ENCODE results near the gene TPD52L2.
"Not testable (repeated sequence)": the region's sequence is repeated elsewhere in the genome, so short reads cannot be mapped to it uniquely, and the experiment has no call there.

Gene TPD52L2

DNA sequence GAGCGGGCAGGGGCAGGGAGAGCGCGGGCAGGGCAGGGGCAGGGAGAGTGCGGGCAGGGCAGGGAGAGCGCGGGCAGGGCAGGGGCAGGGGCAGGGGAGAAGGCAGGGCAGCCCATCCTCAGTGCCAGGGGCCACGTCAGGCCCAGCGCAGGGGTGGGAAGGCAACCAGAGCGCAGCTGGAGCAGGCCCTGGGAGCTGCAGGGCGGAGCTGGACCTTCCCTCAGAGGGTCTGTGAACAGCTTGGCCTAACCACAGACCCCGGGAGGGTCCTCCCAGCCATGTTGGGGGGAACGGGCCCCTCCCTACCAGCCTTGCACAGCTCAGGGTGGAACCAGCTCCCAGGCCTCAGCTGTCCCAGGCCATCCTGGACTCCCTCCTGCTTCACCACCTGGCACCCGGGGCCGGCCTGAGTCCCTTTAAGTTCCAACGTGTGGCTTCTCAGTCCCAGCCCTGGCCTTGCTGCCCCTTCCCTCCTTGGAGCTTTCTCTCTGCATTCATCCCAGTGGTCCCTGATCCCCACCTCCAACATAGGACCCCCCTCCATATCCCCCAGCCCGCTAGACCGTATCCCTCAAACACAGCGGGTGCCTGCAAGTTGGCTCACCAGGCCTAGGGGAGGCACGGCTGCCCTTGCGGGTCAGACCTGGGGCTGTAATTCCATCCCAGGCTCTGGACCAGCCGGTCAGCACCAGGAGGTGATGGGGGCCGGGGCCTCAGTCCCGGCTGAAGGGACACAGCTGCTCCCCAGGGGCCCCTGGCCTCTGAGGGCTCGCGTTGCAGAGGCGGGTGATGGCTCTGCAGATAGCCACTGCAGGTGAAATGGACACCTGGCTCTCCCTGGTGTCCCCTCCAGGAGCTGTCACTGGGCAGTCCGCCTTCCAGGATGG, 28.4 kb upstream of the TPD52L2 start:
- DNase-seq, result no peak

DNA sequence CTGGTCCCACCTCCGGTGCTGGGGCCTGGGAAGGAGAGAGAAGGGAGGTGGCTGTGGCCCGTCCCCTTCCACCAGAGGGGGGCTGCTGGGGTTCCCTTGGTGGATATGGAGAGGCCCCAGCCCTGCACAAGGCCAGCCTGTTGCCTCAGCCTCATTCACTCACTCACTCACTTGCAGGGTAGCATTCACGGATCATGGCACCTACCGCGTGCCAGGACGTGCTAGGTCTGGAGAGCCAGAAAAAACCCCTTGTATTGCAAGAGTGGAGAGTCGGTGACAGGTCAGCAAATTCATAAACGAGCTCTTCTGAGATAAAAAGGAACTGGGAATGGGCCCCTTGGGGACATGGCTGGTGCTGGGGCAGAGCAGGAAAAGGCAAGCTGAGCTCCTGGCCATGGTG, 27.6 kb upstream of the TPD52L2 start:
- no peak for DNase-seq

DNA sequence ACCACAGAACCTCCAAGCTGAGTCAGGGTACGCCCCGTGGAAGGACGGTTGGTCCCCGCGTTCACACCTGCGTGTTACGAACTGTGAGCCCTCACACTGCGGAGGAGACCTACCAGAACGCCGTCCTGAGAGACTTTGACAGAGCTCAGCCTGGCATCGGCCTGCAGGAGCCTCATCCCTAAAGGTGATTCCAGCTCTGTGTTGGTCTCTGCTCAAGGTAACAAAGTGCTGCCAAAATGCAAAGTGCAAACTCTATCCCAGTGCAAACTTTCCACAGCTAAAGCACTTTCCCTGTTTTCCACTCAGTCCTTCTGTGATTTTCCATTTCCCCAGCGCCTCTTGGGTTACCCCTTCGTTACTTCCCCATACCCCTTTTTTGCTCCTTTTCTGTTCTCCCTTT, 25.4 kb upstream of the TPD52L2 start:
- DNase-seq, result no peak

DNA sequence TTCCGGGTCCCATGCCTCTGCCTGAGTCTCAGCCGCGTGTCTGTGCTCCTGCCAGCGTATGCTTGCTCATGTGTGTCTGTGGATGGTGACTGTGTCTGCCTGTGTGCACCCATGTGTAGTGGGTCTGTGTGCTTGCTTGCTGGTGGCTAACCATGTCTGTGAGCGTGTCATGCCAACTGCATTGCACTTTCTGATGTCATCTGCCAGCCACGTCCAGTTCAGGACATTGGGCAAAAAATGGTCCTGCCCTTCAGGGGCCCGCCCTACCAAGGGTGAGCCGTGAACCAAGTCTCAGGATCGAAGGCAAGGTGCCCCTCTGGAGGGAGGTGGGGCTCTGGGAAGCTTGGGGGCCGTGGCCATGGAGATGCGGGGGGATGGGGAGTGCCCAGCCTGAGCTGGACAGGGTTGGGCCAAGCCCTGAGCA, 24.7 kb upstream of the TPD52L2 start:
- DNase-seq, result no peak

DNA sequence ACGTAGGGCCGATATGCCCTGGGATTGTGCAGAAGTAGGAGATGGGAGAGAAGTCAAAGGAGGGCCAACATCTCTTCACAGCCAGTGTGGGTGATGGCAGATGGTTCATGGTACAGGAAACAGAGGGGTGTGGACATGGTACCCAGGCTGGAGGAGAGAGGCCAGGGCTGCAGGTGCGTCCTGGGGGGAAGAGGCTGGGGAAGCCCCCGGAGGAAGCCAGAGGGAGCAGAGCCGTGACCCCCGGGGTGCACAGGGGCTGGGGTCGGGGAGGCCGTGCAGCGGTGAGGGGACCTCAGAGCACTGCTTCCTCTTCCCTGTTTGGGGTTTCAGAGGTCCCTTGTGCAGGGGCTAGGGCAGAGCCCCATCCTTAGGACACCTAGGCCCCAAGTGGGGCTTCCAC, 22.8 kb upstream of the TPD52L2 start:
- DNase-seq, result no peak

DNA sequence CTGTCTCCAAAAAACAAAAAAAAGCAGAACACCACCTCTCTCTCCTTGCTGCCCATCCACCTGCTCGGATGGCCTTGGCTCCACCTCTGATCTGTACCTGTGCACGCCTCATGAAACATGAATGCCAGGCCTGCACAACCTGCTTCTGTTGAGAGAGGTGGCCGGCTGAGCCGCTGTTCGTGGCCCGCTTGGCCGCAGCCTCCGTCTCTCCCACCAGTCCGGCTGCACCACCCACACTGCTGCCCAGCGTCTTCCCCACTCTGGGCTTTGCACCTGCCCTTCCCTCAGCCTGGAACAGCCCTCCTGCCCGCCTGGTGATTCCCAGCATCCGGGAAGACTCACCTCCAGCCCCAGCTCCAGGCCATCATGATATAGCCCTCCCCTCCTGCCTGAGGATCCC, 21.8 kb upstream of the TPD52L2 start:
- DNase-seq, result no peak

DNA sequence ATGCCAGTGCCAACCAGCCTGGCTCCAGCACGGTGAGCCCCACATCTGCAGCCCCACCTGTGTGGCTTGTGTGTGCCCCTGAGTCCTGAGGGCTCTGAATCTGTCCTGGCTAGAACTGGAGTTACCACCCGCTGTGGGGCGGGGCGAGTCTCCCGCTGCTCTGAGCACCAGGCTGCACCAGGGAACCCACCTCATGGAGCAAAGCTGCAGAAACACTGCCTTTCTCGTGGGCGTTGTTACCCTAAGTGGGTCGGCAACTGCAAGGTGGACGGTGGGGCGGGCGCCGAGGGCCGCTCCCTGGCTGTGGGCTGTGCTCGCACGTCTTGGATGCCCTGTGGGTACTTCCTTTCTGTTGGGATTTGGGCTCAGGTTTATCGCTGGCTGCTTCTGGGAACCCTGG, 21.3 kb upstream of the TPD52L2 start:
- DNase-seq, result no peak

DNA sequence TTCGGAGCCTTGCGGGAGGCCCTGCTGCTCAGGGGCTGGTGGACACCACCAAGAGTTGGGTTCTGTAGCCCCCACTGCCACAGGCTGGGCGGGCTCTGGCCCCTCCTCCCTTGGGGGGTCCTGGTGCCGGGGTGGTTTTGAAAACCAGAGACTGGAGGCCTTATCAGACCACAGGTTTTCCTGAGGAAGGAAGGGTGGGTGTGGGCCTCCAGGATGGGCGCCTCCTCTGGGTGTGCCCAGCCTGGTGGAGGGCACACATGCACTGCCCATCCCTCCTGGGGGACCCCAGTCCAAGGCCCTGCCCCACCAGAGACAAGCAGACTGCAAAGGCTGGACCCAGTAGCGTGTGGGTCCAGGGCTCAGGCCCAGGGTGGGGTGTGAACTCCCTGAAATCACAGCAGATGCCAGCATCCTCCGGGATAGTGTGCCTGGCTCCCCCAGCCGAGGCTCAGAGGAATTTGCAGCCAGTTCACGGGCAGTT, 20.5 kb upstream of the TPD52L2 start:
- no peak for DNase-seq

DNA sequence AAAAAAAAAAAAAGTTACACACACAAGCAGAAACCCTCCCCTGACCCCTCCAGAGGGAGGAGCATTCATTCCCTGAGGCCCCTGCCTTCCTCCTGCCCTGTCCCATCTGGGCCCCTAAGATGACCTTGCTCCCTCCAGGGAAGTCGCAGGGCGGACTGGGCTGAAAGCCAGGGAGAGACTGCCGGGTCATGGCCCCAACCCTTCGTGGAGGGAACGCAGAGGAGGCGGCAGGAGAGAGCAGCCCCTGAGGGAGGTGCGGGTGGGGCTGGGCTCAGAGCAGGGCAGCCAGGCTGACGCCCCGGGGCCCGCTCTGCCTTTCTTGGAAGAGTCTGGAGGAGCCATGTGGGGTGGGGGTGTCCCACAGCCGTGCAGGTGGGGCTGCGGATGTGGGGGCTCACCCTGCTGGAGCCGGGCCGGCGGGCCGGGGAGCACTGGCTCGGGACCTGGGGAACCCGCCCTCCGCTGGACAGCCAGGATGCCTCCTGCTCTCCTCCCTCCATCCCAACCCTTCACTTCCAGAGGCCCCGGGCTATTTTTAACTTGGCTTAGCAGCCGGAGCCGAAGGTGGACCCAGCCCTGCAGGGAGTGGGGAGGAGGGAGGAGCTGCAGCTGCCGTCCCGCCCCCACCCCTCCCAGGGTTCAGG, 18.8 kb upstream of the TPD52L2 start:
- DNase-seq, result no peak

DNA sequence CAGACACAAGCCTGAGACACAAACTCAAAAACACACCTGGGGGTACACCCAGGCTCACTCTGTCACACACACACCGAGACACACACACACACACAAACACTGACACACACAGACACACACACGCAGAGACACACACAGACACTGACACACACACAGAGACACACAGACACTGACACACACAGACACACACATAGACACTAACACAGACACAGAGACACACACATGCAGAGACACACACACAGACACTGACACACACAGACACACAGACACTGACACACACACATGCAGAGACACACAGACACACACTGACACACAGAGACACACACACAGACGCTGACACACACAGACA, 18.2 kb upstream of the TPD52L2 start:
- no peak for DNase-seq

DNA sequence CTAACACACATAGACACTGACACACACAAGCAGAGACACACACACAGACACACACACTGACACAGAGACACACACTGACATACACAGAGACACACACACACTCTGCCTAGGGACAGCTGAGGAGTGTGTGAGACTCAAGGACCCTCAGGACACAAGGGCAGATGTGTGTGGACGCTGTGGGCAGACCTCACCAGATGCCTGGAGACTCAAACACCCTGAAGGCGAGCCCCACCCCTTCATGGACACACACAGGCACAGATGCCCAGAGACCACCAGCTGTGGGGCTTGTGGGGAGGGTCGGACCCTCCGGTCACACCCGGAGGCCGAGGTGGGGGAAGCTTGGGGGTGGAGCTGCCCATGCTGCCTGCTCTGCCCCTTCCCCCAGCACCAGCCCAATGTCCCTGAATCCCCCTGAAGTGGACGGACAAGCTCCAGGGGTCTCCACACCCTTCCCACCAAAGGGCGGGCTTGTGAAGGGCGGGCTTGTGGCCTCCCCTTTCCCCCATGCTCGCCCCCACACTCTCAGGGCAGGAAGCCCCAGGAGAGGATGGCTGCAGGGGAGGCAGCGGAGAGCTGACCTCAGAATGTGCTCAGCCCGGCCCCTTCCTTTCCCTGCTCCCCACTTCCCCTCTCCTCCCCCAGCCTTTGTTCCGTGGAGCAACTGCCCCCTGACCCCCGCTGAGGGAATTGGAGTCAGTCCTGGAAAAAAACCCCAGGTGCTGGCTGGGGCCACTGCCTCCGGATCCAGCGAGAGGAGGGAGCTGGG, 17.6 kb upstream of the TPD52L2 start:
- DNase-seq, result no peak

DNA sequence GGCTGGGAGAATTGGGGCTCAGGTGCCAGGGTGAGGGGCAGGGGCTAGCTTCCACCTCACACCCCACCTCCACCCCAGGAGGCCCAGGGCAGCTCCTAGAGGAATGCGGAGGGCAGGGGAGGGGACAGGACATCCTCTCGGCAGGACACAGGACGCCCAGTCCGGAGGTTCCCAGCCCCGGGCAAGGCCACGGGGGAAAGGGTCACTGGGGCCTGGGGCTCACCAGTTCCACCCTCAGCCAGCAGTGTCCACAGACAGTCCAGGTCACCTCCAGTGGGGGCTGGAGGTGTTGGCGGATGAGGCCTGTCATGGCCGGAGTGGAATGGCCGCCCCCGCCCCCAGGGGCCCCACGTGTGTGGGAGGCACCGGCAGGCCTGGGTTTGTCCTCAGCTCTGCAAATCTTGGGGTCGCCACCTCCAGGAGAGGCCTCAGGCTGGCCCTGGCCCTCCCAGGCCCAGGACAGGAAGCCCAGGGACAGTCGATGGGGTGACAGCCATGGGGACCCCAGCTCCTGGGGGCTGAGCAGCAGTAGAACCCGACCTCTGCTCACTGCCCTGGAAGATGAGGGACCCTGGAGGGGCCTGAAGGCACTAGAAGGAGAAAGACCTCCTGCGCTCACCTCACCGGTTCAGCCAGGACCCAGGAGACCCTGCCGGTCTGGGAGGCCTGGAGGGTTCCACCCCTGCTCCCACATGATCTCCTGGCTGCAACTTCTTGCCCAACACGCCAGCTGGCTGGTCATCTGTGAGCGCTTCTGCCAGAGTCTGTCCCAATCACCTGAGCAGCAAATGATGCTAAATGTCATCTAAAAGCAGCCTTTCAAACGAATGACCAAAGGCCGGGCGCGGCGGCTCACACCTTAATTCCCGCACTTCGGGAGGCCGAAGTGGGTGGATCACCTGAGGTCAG, 16.8 kb upstream of the TPD52L2 start:
- DNase-seq, result no peak

DNA sequence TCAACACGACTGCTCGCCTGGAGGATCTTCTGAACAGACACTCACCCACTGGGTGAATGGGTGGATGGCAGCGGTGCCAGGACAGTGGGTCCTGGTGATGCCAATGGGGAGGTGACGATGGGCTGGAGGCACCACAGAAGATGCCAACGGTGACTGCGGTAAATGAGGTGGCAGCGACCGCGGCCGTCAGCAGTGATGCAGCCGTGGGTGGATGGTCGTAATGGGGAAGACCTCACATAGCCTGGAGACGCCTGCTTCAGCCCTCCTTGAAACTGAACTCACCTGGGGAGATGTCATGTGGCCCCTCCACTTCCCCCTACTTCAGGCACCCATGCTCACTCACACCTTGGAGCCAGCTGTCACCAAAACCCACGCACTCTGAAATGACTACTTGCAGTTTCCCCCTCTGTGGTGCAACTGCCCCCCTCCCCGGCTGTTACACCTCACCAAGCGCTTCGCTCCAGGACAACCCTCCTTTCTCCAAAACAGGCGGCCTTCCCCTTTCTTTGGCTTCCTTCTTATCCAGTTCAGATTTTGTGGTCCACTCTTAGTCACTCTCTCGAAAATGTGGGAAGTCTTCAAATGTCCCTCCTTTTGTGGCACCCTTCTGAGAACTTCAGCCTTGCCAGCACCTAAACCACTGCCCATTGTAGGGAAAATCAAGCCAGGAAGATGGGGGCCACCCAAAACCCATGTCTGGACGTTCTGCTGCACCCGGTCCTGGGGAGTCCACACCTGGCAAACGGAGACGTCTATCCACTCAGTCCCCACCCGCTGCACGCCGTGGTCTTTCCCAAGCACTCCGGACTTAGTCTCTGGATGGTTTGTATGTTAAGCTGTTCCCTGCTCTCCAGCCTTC, 14.2 kb upstream of the TPD52L2 start:
- DNase-seq, result no peak

DNA sequence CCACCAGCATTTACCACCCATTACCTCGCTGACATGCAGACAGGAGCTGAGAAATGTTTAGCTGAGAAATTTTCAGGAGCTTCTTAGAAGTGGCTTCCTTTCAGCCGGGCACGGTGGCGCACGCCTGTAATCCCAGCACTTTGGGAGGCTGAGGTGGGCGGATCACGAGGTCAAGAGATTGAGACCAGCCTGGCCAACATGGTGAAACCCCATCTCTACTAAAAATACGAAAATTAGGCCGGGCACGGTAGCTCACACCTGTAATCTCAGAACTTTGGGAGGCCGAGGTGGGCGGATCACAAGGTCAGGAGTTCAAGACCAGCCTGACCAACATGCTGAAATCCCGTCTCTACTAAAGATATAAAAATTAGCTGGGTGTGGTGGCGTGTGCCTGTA, 13.5 kb upstream of the TPD52L2 start:
- not testable (repeated sequence) for DNase-seq

DNA sequence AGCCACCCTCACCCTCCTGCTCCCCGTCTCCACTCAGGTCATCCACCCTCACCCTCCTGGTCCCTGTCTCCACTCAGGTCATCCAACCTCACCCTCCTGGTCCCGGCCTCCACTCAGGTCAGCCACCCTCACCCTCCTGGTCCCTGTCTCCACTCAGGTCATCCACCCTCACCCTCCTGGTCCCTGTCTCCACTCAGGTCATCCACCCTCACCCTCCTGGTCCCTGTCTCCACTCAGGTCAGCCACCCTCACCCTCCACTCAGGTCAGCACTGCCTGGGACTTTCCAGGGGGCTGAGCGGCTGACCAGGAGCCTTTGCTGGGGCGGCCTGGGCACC, 11.4 kb upstream of the TPD52L2 start:
- not testable (repeated sequence) for DNase-seq

DNA sequence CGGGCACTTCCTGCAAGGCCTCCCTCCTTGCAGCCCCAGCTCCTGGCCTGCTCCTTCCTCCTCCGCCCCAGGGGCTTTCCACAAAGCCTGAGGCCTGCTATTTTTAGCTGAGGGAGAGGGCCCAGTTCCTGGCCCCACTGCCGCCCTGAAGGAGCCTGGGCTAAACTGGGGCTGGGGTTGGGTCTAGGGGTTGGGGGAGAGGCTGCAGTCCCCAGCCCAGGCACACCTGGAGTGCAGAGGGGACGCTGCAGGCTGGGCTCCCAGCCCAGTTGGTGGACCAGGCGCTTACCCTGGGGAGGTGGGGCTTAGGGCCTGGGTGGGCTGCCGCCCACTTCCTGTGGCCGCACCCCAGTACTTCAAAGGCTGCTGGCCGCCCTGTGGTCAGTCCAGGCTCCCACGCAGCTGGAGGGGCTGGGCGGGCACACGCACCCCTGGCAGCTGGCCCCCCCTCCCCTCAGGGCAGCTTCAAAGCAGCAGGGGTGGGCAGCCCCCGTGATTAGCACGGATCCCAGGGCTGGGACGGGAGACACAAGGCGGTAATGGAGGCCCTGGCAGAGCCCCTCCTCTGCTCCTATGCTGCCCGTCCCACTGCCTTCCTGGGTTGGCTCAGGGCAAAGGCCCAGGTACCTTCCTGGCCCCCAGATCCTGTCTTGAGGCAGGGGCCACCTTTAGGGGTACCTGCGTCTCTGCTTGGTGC, 10.9 kb upstream of the TPD52L2 start:
- no peak for DNase-seq

DNA sequence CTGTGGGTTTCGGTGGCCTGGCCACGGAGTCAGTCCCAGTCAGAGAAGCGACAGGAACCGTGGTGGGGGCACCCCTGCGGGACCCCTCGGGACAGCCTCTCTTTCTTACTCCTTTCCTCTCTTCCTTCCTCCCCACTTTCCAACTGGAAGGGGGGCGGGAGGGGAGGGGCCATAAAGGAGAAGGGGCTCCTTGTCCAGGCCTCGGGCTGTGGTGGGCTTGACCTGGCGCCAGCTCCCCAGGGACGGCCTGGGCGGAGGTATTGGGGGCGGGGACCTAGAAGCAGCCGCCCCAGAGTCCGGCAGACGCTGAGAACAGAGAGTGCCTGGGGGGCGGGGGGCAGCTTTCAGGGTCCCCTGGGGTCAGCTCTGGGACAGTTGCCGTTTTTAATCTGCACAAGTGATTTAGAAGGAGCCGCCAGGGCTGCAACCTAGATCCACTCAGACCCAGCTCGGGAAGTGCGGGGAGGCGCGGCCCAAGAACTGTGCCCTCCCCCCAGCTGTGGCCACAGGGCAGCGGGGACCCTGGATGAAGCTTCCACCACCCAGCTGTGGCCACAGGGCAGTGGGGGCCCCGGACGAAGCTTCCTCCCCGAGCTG, 10.2 kb upstream of the TPD52L2 start:
- no peak for DNase-seq

DNA sequence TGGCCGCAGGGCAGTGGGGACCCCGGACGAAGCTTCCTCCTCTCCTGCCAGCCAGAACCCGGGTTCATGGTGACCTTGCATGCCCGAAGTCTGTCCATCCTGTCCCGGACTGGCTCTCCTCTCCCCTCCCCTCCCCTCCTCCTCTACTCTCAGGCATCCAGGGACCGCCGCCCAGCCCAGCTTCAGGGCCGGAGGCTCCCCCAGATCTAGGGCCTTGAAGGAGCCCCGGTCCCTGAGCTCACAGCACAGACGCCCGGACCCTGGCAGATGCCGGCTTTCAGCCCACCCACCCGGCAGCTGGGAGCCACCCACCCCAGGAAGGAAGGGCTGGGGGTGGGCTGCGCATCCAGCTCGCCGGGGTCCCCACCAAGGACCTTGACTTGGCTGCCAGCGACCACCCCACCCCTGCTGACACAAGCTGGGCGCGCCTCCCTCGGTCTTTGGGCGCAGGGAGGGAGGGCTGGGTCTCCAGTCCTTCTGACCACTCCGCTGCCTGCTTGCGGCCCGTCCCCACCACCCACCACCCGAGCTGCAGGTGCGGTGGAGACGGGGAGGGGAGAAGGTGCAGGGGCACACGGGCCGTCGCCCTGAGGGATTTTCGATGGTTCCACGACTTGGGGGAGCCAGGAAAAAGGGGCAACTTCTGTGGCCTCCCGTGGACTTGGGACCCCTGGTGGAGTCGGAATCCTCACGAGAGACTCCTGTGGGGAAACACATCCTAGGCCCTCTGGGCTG, 9.5 kb upstream of the TPD52L2 start:
- no peak for DNase-seq

DNA sequence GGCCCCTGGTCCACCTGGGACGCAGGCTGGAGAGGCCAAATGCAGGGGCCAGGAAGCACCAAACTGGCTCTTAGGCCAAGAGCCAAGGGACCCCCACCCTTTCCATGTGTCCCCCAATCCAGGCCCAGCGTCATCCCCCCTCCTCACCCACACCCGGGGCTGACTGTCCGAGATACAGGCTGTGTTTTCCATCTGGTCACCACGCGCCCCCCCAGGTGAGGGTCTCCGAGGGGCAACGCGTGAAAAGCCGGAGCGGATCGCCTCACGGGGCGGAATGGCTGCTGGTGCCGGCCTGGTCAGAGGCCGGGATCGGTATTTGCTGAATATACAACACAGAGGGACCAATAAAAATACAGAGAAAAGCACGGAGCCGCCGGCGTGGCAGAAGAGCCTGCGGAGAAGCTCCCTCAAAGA, 9.0 kb upstream of the TPD52L2 start:
- DNase-seq, result no peak
